A673 (cell line): Measurements from ENCODE around the gene ENDOU.

ENCODE experiments used
- CTCF ChIP-seq: fragments of 300-800, 200-600 bp; sonication (generic); conservative IDR thresholded peaks from 2 replicates; pipeline ENCODE4 v1.5.1; 2017; ENCODE audit warnings: low read depth, mild to moderate bottlenecking, antibody characterized with exemption, low read length, moderate library complexity, mixed read lengths
- EZH2 ChIP-seq: fragments of 200-600 bp; sonication (generic); IDR thresholded peaks from 2 replicates; pipeline ENCODE4 v1.6.1; 2017; ENCODE audit warnings: borderline replicate concordance, low read depth, mild to moderate bottlenecking, mixed read lengths, antibody characterized with exemption, low read length; ENCODE audit not compliant: poor library complexity, severe bottlenecking

DNA sequence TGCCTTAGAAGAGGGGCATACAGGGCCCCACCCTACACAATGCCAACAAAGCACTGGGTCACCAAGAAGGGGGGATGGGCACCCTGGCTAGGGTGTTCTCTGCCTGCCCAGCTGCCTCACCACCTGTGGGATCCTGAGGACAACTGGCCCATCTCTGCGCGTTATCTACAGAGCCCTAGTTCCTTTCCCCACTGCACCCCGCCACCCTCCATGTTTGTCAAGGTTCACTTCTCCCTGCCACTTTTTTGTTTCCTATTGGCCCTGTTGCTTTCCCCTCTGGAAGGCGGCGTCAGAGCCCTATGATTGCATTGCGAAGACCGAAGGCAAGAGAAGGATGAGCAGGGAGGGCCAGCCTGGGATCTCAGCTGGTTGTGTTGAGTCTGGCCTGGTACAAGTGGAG is 49.4 kb upstream of the ENDOU start:
- TF ChIP-seq EZH2 (no peak), CTCF (no peak)
